Left cardiac atrium (tissue), 4 donors: ENCODE results near the gene CDCP1. TPM values are rescaled to one million over a fixed set of nuclear protein-coding genes. Genes with fewer than 3 reads are reported as not detected.
A peak's percentile ranks its signal among the peaks of the same experiment; 100 is the strongest.

Source experiments
- ATAC-seq, 2 donors: fragments of 200-7000 bp; cut with Tn5 transposase; one replicate each; pipeline ENCODE4 v1.9.1; 2020; ENCODE audit warnings: mild to moderate bottlenecking in 2 of 2, moderate library complexity in 2 of 2
- DNase-seq: peaks from one replicate; pipeline ENCODE4 v3.0.0-alpha.2; 2020
- intact Hi-C, 2 donors: fragments of 100-400 bp; cut with DNase I; formaldehyde crosslinking; loops; one replicate each; pipeline versions ENCODE4 v1.14.1 to v1.15.1; 2022 to 2023
- long read RNA-seq: library from polyadenylated mRNA; unstranded; transcript quantifications from one replicate; pipeline ENCODE4 v2.0.0, GENCODE V29; 2021
- total RNA-seq, 2 donors: library from RNA; stranded (reverse); fragmentation: NEBNext Ultra II Directional; extraction: Animal tissue kit (Norgen Biotek cat#: 25700); gene quantifications; one replicate each; pipeline ENCODE4 v1.2.1, GENCODE V29; 2021
- donor health status: DM: no; HTN: yes; CAD: no.
- donor health status: DM: no; HTN: yes; CAD: no; lungs with severe emphysema.
- donor health status: DM: yes; HTN: yes; CAD: no.
- donor health status: Dilated cardiomyopathy.

Gene CDCP1
- 1 to 10 TPM in 1 of 2 donors, under 1 TPM in 1; 0.74 to 1.3 TPM for total RNA-seq
- long read RNA-seq = 0 reads

GRCh38 chr3:45145681-45146614 lies at the start of gene CDCP1:
TSS of gene CDCP1 (minus strand) at chr3:45146378. CDS start at chr3:45146287, 91 bp downstream.
- ATAC-seq (peak in 1 of 2 donors; percentile 88), DNase-seq (no peak)
- intact Hi-C loops = no loop called here

GRCh38 chr3:45194791-45195190 lies 48.6 kb upstream of the CDCP1 start:
- DNase-seq = no peak
- no peak for ATAC-seq
- intact Hi-C loops = no loop called here

DNA sequence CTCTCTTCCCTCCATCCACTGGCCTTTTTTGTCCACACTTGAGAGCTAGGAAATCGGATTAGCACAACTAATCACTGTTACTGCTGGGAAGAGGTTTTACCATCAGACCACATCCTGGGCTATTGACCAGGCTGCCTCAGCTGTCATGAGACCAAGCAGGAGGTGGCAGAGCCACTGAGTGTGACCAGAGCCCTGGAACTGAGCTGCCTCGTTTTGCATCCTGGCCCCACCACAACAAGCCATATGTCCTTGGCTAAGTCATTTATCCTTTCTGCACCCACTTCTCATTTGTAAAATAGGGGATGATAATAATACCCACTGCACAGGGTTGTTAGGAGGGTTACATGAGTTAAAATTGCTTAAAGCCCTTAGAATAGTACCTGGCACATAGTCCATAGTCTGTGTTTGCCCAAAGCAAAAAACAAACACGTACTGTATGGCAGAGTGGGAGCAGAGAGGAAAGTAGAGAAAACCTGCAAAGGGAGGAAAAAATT lies 45.8 kb upstream of the CDCP1 start:
- ATAC-seq = no peak
- no peak for DNase-seq
- intact Hi-C loops = no loop called here

- intact Hi-C loops = no loop called here
- no peak for DNase-seq
- no peak for ATAC-seq
Observed at GRCh38 chr3:45191424-45191823, 45.2 kb upstream of the CDCP1 start.

- intact Hi-C loops = no loop called here
- no peak for ATAC-seq
Observed at GRCh38 chr3:45188719-45189659, 42.8 kb upstream of the CDCP1 start.

GRCh38 chr3:45187694-45188141 lies 41.5 kb upstream of the CDCP1 start:
- intact Hi-C loops = no loop called here
- DNase-seq (no peak), ATAC-seq (no peak)

More at GRCh38 chr3:45188719-45189659, 42.8 kb upstream of the CDCP1 start:
- DNase-seq = no peak

- ATAC-seq = no peak
- intact Hi-C loops = no loop called here
- DNase-seq = no peak
Observed at GRCh38 chr3:45186871-45187270, 40.7 kb upstream of the CDCP1 start.

- intact Hi-C loops = no loop called here
- ATAC-seq = no peak
- DNase-seq = no peak
Observed at GRCh38 chr3:45185461-45185860, 39.3 kb upstream of the CDCP1 start.

DNA sequence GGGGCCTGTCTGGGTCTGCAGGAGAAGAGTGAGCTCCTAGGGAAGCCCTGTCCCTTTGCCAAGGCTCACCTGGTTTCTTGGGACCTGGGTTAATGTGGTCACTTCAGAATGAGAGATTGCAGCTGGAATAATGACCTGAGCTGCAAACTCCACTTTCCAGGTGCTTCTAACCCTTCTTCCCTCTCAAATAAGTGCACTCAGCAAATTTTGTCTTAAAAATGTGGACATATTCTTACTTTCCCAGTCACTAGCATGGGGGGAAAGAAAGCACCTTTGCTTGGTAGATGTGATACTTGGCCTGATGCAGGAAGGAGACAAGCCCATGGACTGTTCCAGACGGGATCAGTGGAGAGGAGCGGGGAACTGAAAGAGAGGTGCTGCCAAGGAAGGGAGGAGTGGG lies 38.9 kb upstream of the CDCP1 start:
- no peak for ATAC-seq
- no peak for DNase-seq
- intact Hi-C loops = no loop called here

- ATAC-seq (no peak), DNase-seq (no peak)
- intact Hi-C loops = no loop called here
Observed at GRCh38 chr3:45183872-45184262, 37.7 kb upstream of the CDCP1 start.

GRCh38 chr3:45182915-45183871 lies 37.0 kb upstream of the CDCP1 start:
- intact Hi-C loops = no loop called here
- ATAC-seq = peak in 1 of 2 donors; percentile 95
- no peak for DNase-seq

DNA sequence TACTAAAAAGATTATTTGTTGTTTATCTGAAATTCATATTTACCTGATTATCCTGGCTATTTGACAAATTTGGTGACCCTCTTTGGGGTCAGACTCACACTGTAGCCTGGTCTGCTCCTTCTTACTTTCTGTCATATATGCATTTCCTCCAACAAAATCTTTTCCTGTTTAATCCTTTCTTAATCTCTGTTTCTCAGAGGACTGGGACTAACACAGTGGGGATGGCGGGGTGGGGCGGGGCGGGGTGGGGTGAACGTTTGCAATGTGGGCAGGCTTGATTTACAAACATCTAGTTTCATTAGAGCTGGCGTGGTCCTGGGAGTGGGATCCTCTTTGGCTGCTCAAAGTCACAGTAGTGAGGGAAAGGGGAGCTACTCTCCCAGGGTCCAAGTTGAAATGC lies 35.3 kb upstream of the CDCP1 start:
- intact Hi-C loops = no loop called here
- no peak for DNase-seq
- ATAC-seq = no peak

DNA sequence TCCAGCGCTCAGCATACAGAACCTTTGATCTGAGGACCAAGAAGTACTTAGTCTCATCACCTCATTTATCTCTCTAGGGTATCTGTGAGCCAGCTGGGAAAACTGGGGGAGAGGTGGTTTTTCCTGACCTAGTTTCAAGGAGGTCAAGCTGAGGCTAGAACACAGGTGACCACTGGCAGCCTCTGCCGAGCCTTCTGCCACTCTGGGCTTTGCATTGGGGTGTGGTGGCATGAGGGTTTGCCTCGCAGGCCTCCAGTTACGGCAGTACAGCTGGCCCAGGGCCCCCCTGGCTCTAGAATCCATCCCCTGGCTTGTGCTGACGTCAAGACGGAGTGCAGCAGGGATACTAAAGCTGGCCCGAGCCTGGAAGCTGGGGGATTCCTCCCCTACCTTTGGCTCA lies 34.7 kb upstream of the CDCP1 start:
- ATAC-seq (no peak), DNase-seq (no peak)
- intact Hi-C loops = no loop called here

DNA sequence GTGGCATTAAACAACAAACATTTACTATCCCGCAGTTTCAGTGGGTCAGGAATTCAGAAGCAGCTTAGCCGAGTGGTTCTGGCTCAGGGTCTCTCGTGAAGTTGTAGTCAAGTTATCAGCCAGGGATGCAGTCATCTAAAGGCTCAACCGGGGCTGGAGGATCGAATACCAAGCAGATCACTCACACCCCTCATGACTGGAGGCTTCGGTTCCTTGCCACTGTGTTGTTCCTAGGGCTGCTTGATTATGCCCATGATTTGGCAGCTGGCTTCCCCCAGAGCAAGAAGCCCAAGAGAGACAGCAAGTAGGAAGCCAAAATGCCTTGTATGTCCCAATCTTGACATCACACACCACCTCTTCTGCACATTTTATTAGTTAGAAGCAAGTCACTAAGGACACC lies 33.9 kb upstream of the CDCP1 start:
- ATAC-seq (no peak), DNase-seq (no peak)
- intact Hi-C loops = no loop called here

DNA sequence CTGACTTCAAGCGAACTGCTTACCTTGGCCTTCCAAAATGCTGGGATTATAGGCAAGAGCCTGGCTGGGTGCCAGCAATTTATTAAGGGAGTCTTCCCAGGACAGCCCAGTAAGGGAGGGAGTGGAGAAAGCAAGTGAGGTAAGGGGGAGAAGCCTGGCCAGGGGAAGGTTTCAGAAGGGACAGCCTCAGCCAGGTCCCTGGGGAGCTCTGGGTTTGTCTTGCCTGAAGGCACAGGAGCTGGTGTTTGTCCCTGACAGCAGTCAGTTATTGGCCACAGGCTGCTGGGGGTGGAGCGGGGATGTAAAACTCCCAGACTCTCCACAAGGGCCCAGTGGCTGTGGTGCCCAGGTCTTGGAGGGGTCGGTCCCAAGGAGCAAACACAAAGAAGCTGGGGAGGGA lies 33.0 kb upstream of the CDCP1 start:
- ATAC-seq (no peak), DNase-seq (no peak)
- intact Hi-C loops = no loop called here

DNA sequence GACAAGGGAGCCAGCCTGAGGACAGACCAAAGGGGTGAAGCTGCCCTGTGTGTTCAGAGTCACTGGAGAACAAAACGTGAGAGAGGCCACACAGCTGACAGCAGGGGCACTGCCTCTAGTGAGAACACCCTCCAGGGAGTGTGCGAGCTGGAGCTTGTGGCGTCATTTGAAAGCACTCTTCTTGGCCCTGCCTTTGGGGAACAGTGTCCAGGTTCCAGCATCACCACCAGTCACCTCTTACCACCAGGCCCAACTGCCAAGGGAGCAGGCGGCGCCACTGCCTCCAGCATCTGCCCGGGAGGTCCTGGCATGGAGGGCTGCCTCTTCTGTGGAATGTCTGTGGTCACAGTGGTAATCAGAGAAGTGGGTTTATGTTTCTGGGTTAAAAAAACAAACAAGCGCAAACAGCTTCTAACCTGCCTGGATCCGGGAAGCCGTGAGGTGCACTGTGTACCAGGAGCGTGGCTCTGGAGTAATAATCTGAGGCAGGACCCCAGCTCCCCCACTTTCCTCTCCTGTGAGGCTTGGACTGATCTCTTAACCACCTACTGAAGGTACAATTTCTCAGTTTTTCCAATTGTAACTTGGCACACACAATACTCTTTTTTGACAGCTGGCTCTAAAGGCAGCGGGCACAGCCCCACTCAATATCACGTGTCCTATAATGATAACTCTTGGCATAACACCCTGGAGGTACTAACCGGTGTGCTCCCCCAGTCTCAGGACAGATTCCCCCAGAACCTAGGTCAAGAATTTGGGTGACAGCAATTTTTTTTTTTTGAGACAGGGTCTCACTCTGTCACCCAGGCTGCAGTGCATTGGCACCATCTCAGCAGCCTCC lies 32.2 kb upstream of the CDCP1 start:
- no peak for DNase-seq
- intact Hi-C loops = no loop called here
- no peak for ATAC-seq

DNA sequence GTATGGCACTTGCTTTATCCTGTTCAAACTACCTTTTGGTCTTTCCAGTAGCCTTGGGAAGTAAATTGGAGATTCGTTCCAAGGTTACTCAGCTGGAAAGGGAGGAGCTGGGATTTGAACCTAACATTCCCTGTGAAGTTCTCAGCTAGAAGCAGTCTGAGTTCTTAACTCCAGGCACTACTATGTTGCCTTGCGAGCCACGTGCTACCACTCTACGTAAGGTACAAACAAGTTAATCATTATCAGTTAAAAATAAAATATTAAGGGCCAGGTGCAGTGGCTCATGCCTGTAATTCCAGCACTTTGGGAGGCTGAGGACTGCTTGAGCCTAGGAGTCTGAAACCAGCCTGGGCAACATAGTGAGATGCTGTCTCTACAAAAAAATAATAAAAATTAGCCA lies 30.7 kb upstream of the CDCP1 start:
- no peak for ATAC-seq
- no peak for DNase-seq
- intact Hi-C loops = no loop called here

DNA sequence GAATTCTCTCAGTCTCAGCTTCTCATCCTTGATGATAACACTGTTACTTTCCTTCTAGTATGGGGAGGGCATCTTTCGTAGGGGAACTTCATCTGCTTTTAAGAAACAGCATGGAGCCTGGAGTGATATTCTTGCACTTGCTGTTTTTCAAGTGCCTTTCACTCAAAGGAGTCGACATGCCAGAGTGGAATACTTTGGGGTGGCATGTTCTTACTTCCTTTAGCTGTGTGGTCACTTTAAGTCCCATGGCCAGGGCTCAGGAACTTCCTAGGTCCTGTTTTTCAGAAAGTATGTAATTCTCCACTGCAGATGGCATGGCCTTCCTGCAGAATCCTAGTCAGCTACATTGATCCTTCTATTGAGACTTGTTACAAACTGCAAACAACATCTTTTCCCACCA lies 28.1 kb upstream of the CDCP1 start:
- intact Hi-C loops = loop anchor here in 1 of 2 donors (5.0 kb wide), 1 partner anchor 117 kb away; no protein-coding TSS in a partner anchor
- ATAC-seq = no peak

More for the DNA sequence above, 28.1 kb upstream of the CDCP1 start:
- DNase-seq = no peak
